Neural cell (in vitro differentiated cells): ENCODE measurements around the gene SSBP2.

Experiments used
- CTCF ChIP-seq: fragments of 450-650 bp; IDR thresholded peaks from 2 replicates; pipeline ENCODE4 v1.5.1; 2014; ENCODE audit warnings: antibody characterized with exemption, mild to moderate bottlenecking, moderate library complexity; ENCODE audit not compliant: poor library complexity, severe bottlenecking
- RAD21 ChIP-seq: fragments of 450-650 bp; conservative IDR thresholded peaks from 2 replicates; pipeline ENCODE4 v1.6.1; 2014; ENCODE audit warnings: antibody characterized with exemption, mild to moderate bottlenecking, moderate library complexity
- TAF1 ChIP-seq: IDR thresholded peaks from 2 replicates; pipeline ENCODE4 v1.6.1; 2012; ENCODE audit warnings: low read depth

GRCh38 chr5:81757404-81757803 is 6.5 kb upstream of the SSBP2 start:
- TF ChIP-seq CTCF, result no peak
- TF ChIP-seq RAD21, result no peak
- TF ChIP-seq TAF1, result no peak
